HG03565 (cell line): ENCODE data around the gene GPR156.

Experiments
- ATAC-seq: cut with Tn5 transposase; IDR thresholded peaks from one replicate; pipeline ENCODE4 v1.9.1; 2021; ENCODE audit warnings: mild to moderate bottlenecking, moderate library complexity; ENCODE audit not compliant: unreplicated experiment

GPR156 gene

DNA sequence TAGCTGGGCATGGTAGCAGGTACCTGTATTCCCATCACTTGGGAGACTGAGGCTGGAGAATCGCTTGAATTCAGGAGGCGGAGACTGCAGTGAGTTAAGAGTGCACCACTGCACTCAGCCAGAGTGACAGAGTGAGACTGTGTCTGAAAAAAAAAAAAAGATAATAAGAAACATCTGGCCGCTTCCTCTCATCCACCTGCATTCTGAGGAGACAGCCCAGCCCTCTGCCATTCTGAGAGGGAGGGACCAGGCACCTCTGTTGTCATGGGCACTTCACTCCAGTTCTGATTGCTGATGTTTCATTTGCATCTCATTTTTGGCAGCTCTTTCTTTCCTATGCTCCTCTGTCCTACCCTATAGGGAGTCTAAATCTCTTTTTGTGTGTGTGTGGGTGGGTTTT lies 154.4 kb downstream of the GPR156 start:
- no peak for ATAC-seq

DNA sequence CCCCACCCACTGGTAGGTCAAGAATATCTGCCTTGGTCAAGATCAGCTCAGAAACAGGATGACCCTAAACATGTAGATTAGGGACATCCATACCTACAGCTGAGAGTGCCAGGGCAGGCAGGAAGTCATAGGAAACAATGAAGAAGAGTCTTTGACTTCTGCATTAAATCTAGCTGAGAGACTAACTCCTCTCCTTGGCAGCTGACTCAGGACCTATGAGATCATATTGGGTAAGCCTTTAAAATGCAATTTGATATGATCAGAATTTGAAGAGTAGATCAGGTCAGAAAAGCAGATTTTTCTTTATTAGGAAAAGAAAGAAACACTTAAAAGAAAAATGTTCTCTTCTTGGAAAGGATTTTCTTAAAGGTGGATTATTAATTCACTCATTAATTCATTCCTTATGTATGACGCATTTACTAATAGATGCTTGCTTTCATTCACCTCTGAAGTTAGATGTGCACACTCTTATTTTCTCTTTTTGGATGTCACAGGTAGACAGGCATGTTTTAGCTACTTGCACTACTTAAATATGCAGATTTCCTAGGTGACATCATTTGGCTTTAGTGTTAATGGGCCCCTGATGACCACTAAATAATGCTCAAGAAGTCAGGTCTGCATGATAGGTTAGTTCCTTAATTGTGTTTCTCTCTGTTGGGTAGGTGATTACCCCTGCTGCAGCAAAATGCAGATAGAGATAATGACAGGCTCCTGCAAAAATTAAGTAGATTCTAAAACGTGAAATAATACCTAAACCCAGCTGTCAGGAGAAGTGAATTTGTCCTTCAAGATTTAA lies 155.1 kb downstream of the GPR156 start:
- no peak for ATAC-seq

DNA sequence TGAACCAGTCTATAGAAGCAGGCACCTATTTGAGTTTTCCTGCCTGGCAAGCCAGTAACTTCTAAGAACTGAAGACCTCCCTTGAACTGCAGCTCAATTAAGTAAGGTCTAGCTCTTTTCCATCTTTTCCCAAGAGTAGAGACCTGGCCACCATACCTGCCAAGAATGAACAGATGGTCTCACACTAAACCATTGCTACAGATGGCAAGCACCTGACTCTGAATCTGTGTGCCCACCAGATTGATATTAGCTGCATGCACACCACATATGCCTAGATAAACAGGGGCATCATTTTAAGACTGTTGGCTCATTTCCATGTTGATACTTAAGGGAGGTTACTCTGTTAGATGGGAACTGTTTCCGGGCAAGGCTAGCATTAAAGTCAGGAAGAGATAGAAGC lies 156.0 kb downstream of the GPR156 start:
- no peak for ATAC-seq

DNA sequence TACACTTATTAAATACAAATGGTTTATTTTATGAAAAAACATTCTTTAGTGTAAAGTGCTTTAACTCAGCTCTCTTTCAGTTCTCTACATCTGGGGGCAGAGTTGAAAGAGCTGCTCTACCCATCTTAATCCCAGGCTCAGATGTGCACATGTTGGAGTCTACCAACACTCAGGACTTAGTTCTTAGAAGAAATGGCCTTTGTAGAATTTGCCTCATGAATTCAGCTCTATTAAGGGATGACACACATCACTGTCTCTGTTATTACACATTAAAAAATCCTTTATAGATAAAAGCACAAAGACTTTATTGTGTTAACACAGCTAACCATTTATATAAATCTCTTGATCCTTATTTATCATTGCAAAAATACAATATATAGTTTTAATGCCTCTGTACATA lies 159.0 kb downstream of the GPR156 start:
- no peak for ATAC-seq

DNA sequence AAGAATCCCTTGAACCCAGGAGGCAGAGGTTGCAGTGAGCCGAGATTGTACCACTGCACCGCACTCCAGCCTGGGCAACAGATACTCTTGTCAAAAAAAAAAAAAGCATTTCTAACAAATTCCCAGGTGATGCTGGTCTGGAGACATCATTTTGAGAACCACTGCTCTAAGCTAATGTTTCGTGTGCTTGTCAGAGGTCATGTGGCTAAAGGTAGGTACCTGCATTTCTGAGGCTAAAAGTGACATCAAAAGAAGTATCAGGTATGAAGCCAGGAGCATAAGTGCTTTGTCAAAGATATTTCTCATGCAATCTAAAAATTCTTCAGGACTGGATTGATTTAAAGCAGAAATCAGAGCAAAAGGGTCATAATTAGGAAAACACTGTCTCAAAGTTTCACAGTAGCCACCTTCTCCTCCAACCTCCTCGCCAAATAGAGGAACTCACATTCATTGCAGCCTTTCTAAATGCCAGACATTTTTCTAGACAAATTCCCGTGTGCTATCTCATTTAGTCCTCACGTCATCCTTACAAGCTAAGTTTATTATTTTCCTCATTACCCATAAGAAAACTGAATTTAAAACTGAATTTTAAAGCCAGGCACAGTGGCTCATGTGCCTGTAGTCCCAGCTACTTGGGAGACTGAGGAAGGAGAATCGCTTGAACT lies 165.0 kb downstream of the GPR156 start:
- no peak for ATAC-seq
